Hepatocyte (in vitro differentiated cells): ENCODE results near the gene AEBP1.

ENCODE experiments used
- CTCF ChIP-seq: fragments of 200-600 bp; sonication (generic); IDR thresholded peaks from 2 replicates; pipeline ENCODE4 v1.5.1; 2016; ENCODE audit warnings: antibody characterized with exemption, mild to moderate bottlenecking; ENCODE audit not compliant: poor library complexity
- EZH2phosphoT487 ChIP-seq: fragments of 200-600 bp; sonication (generic); IDR thresholded peaks from one replicate; pipeline ENCODE4 v1.6.1; 2018; ENCODE audit warnings: antibody characterized with exemption, mild to moderate bottlenecking, low read depth, moderate library complexity; ENCODE audit not compliant: unreplicated experiment, severe bottlenecking

- no peak for TF ChIP-seq CTCF
- TF ChIP-seq EZH2phosphoT487: no peak
Measured at GRCh38 chr7:44081266-44081748, 22.8 kb upstream of the AEBP1 start.
